ENCODE results near the gene MEIS2.

Gene MEIS2

GRCh38 chr15:36850864-36851263, 249.5 kb downstream of the MEIS2 start:
- DNase-seq (ENCODE audit: low read depth), result no peak

GRCh38 chr15:36845270-36845669, 255.1 kb downstream of the MEIS2 start:
- no peak for TF ChIP-seq CTCF (conservative IDR thresholded peaks at IDR 0.05; ENCODE audit: control insufficient read depth, insufficient read depth, low read depth, low read length)
- no peak overlapping the region for H3K4me3 ChIP-seq (ENCODE audit: control insufficient read depth, low read depth, low read length)

More at GRCh38 chr15:36850864-36851263, 249.5 kb downstream of the MEIS2 start:
- no peak overlapping the region for H3K4me3 ChIP-seq (ENCODE audit: control insufficient read depth, low read depth, low read length)
- no peak for TF ChIP-seq CTCF (conservative IDR thresholded peaks at IDR 0.05; ENCODE audit: control insufficient read depth, insufficient read depth, low read depth, low read length)

GRCh38 chr15:36844534-36844998, 255.8 kb downstream of the MEIS2 start:
- DNase-seq (ENCODE audit: low read depth), result peak; percentile 20
- no peak overlapping the region for H3K4me3 ChIP-seq (ENCODE audit: control insufficient read depth, low read depth, low read length)
- TF ChIP-seq CTCF (conservative IDR thresholded peaks at IDR 0.05; ENCODE audit: control insufficient read depth, insufficient read depth, low read depth, low read length), result no peak

More at GRCh38 chr15:36845270-36845669, 255.1 kb downstream of the MEIS2 start:
- DNase-seq (ENCODE audit: low read depth), result no peak

- H3K4me3 ChIP-seq (ENCODE audit: control insufficient read depth, low read depth, low read length), result no peak overlapping the region
- TF ChIP-seq CTCF (conservative IDR thresholded peaks at IDR 0.05; ENCODE audit: control insufficient read depth, insufficient read depth, low read depth, low read length), result no peak
- no peak for DNase-seq (ENCODE audit: low read depth)
Observed at GRCh38 chr15:36843822-36844221, 256.5 kb downstream of the MEIS2 start.

GRCh38 chr15:36841193-36841592, 259.2 kb downstream of the MEIS2 start:
- no peak overlapping the region for H3K4me3 ChIP-seq (ENCODE audit: control insufficient read depth, low read depth, low read length)
- no peak for DNase-seq (ENCODE audit: low read depth)
- no peak for TF ChIP-seq CTCF (conservative IDR thresholded peaks at IDR 0.05; ENCODE audit: control insufficient read depth, insufficient read depth, low read depth, low read length)
